Effector memory CD4-positive, alpha-beta T cell (primary cell): ENCODE measurements around the gene EPYC.

Source experiments
- DNase-seq, 3 donors: peaks; one replicate each; pipeline ENCODE4 v3.0.0-alpha.2; 2020
- H3K27ac ChIP-seq: 2 replicates; pipeline ENCODE4 v1.7.0; 2013; ENCODE audit warnings: mild to moderate bottlenecking, low read length, moderate library complexity; ENCODE audit not compliant: insufficient read depth, poor library complexity, severe bottlenecking
- H3K27me3 ChIP-seq: replicated peaks from 2 replicates; pipeline ENCODE4 v1.7.0; 2013; ENCODE audit warnings: mild to moderate bottlenecking, low read length; ENCODE audit not compliant: insufficient read depth, control insufficient read depth, poor library complexity, severe bottlenecking
- H3K36me3 ChIP-seq: 2 replicates; pipeline ENCODE4 v1.7.0; 2013; ENCODE audit warnings: mild to moderate bottlenecking, low read length, moderate library complexity; ENCODE audit not compliant: control insufficient read depth, insufficient read depth
- H3K4me1 ChIP-seq: 2 replicates; pipeline ENCODE4 v1.7.0; 2013; ENCODE audit warnings: low read length, mild to moderate bottlenecking; ENCODE audit not compliant: control insufficient read depth, insufficient read depth, poor library complexity, severe bottlenecking
- H3K4me3 ChIP-seq: 2 replicates; pipeline ENCODE4 v1.7.0; 2013; ENCODE audit warnings: low read length, low read depth, mild to moderate bottlenecking; ENCODE audit not compliant: insufficient read depth, poor library complexity, severe bottlenecking
- H3K9me3 ChIP-seq: 2 replicates; pipeline ENCODE4 v1.7.0; 2013; ENCODE audit warnings: mild to moderate bottlenecking, low read length, moderate library complexity; ENCODE audit not compliant: control insufficient read depth

The EPYC gene

GRCh38 chr12:90963946-90964345 lies 40.8 kb downstream of the EPYC start:
- H3K9me3 ChIP-seq: no peaks in the 10 kb centered on the region
- H3K27ac ChIP-seq: no peak overlapping the region
- no peaks in the 10 kb centered on the region for H3K4me1 ChIP-seq
- DNase-seq: no peak
- no peak overlapping the region for H3K4me3 ChIP-seq
- no peaks in the 10 kb centered on the region for H3K36me3 ChIP-seq
- H3K27me3 ChIP-seq: no peaks in the 10 kb centered on the region

DNA sequence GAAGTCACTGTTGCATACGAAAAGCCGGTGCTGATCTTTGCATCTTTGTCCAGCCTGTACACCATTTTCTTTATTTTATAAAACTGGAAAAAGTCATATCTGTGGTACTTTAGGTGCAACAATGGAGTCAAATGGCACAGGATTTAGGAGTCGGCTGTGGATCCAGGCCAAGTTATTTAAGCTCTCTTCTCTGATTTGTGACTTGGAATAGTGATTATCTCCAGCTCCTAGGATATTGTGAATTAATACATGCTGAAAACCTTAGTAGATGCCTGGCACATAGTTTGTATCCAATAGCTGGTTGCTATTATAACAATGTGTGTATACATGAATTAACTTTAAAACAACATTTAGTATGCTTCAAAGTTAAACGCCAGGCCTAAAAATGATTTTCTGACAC lies 43.6 kb downstream of the EPYC start:
- H3K27ac ChIP-seq: no peak overlapping the region
- no peaks in the 10 kb centered on the region for H3K4me1 ChIP-seq
- H3K4me3 ChIP-seq: no peak overlapping the region
- no peaks in the 10 kb centered on the region for H3K27me3 ChIP-seq
- DNase-seq: no peak
- no peaks in the 10 kb centered on the region for H3K9me3 ChIP-seq
- no peaks in the 10 kb centered on the region for H3K36me3 ChIP-seq

DNA sequence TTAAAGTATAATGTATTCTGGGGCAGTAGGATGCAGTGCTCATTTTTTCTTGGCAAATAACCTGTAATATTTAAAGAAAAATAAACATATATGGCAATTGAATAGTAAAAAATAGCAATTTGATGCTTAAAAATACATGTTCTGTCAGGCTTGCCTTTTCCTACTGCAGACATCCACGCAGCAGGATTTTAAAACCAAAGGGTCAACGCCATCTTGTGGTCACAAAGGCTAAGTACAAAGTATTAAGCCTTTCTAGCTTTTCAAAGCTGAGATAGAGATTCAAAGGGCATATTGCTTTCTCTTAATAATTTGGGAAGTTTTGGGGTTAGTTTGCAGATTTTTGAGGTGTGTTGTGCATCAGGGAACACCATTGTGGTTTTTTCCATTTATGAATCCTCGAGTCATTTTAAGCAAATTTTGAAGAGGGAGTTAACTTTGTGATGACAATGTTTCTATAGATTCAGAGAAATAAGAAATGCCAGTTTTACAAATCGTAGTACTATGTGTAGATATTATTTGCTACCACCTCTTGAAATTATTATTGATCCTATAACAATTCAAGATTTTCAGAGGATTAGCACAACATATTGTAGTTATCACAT lies 45.1 kb downstream of the EPYC start:
- H3K4me1 ChIP-seq: no peaks in the 10 kb centered on the region
- DNase-seq: no peak
- no peak overlapping the region for H3K4me3 ChIP-seq
- no peaks in the 10 kb centered on the region for H3K9me3 ChIP-seq
- no peaks in the 10 kb centered on the region for H3K27me3 ChIP-seq
- no peak overlapping the region for H3K27ac ChIP-seq
- H3K36me3 ChIP-seq: no peaks in the 10 kb centered on the region

GRCh38 chr12:90959032-90959431 lies 45.7 kb downstream of the EPYC start:
- no peaks in the 10 kb centered on the region for H3K36me3 ChIP-seq

DNA sequence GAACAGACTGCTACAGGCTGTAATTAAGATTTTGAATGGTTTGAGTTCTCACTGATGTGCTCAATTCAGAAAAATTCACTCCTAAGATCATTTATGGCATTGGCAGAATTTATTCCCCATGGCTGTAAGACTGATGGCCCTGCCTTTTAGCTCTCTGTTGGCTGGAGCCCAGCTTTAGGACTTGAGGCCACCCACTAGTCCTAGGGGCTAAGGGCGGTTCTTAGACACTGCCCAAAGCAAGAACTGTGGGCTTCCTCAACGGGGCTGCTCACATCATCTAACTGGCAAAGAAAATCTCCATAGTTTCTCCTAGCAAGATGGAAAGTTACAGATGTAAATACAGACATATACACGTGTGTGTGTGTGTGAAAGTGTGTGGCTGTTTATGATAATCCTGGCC lies 46.4 kb downstream of the EPYC start:
- no peak for DNase-seq
- Histone ChIP-seq H3K27me3 (no peaks in the 10 kb centered on the region), H3K9me3 (no peaks in the 10 kb centered on the region), H3K4me1 (no peaks in the 10 kb centered on the region), H3K27ac (no peak overlapping the region), H3K4me3 (no peak overlapping the region), H3K36me3 (no peaks in the 10 kb centered on the region)

More at GRCh38 chr12:90959032-90959431, 45.7 kb downstream of the EPYC start:
- no peaks in the 10 kb centered on the region for H3K27me3 ChIP-seq
- H3K9me3 ChIP-seq: no peaks in the 10 kb centered on the region
- H3K4me3 ChIP-seq: no peak overlapping the region
- no peak for DNase-seq
- H3K27ac ChIP-seq: no peak overlapping the region
- no peaks in the 10 kb centered on the region for H3K4me1 ChIP-seq

DNA sequence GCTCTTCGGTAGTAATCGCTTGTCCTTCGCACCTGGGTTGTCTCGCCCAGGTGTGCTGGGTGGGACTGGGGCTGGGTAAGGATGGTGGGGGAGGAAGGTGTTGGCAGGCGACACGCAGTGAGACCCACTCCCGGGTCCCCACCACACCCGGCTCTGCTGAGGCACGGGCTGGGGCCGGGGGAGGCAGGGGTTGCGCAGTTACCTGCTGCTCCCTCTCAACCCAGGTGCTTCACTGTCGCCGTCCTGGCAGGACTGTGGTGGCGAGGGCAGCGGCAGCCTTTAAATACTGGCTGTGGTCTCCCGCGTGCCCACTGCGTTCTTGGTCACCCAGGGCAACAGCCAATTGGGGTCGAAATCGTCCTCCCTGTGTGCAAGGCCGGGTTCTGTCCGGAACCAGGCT lies 49.9 kb downstream of the EPYC start, which contains the start of gene CCER1:
Gene CCER1 (minus strand): TSS at position 256 of the 400 bp plus-strand sequence. CDS start 434 bp downstream, outside the sequence.
- Histone ChIP-seq H3K27ac (no peak within 1 kb of the TSS), H3K36me3 (no peaks in the 10 kb centered on the region), H3K9me3 (no peaks in the 10 kb centered on the region), H3K27me3 (no peaks in the 10 kb centered on the region), H3K4me1 (no peaks in the 10 kb centered on the region), H3K4me3 (no peak within 1 kb of the TSS)
- DNase-seq: no peak

- H3K9me3 ChIP-seq: no peaks in the 10 kb centered on the region
- no peaks in the 10 kb centered on the region for H3K36me3 ChIP-seq
- H3K27ac ChIP-seq: no peak overlapping the region
- H3K4me1 ChIP-seq: no peaks in the 10 kb centered on the region
- H3K27me3 ChIP-seq: no peaks in the 10 kb centered on the region
- DNase-seq: no peak
- no peak overlapping the region for H3K4me3 ChIP-seq
Observed at GRCh38 chr12:90954428-90954827, 50.3 kb downstream of the EPYC start.

GRCh38 chr12:90953956-90954421 lies 50.8 kb downstream of the EPYC start:
- H3K9me3 ChIP-seq: no peaks in the 10 kb centered on the region
- no peak overlapping the region for H3K27ac ChIP-seq
- no peak overlapping the region for H3K4me3 ChIP-seq
- no peaks in the 10 kb centered on the region for H3K36me3 ChIP-seq
- H3K4me1 ChIP-seq: no peaks in the 10 kb centered on the region
- DNase-seq: no peak
- no peaks in the 10 kb centered on the region for H3K27me3 ChIP-seq

DNA sequence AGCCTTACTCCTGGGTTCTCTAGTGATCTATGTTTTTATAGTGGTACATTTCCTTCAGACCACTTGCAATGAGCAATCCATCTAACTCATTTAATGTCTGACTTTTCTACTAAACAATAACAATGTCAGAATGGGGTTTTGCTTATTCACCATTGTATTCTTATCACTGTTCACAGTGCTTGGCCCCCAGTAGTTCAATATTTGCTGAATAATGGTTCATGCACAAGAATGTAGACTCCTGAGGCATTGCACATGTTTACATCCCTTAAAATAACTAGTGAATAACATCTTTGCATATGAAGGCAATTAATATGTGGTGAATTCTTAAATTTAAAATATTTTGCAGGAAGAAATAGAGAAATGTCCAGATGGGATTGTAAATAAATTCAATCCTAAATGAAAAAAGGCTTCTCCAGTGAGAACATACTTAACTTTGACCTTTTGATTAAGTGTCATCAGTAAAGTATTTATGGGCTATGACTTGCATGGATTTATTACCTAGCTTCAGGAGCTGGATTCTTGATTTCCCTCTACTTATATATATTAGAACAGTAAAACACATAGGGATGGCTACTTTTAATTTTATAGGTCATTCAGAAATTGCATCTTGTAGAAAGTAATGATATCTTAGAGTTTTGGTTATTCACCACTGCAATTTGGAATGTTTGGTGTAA lies 53.2 kb downstream of the EPYC start:
- Histone ChIP-seq H3K27ac (no peak overlapping the region), H3K36me3 (no peaks in the 10 kb centered on the region), H3K4me3 (no peak overlapping the region), H3K4me1 (no peaks in the 10 kb centered on the region), H3K27me3 (no peaks in the 10 kb centered on the region), H3K9me3 (no peaks in the 10 kb centered on the region)
- no peak for DNase-seq

- Histone ChIP-seq H3K4me3 (no peak overlapping the region), H3K27me3 (no peaks in the 10 kb centered on the region), H3K27ac (no peak overlapping the region), H3K36me3 (no peaks in the 10 kb centered on the region), H3K9me3 (no peaks in the 10 kb centered on the region), H3K4me1 (no peaks in the 10 kb centered on the region)
- DNase-seq: no peak
Observed at GRCh38 chr12:90947869-90948268, 56.9 kb downstream of the EPYC start.
